OCI-LY1 (cell line): Measurements from ENCODE around the gene PHF24.
"Not testable (repeated sequence)": the region's sequence is repeated elsewhere in the genome, so short reads cannot be mapped to it uniquely, and the experiment has no call there.

Experiments
- H2AFZ ChIP-seq: fragments of 200-600 bp; sonication (generic), shearing (Covaris generic); 2 replicates; pipeline ENCODE4 v1.6.0; 2014; ENCODE audit warnings: antibody characterized with exemption, mild to moderate bottlenecking, low read length
- H3F3A ChIP-seq: fragments of 200-600 bp; sonication (generic), shearing (Covaris generic); 2 replicates; pipeline ENCODE4 v1.6.0; 2014; ENCODE audit warnings: mild to moderate bottlenecking, antibody characterized with exemption, low read length, moderate library complexity; ENCODE audit not compliant: insufficient read depth
- H3K27ac ChIP-seq: fragments of 200-600 bp; sonication (generic); 2 replicates; pipeline ENCODE4 v1.5.1; 2014; ENCODE audit warnings: low read length, mixed run types, mild to moderate bottlenecking, low read depth; ENCODE audit not compliant: poor library complexity, severe bottlenecking
- H3K27me3 ChIP-seq: fragments of 200-600 bp; sonication (generic); 2 replicates; pipeline ENCODE4 v1.6.0; 2014; ENCODE audit warnings: antibody characterized with exemption, mild to moderate bottlenecking, low read length, moderate library complexity; ENCODE audit not compliant: insufficient read depth
- H3K36me3 ChIP-seq: fragments of 200-600 bp; sonication (generic); 2 replicates; pipeline ENCODE4 v1.6.1; 2014; ENCODE audit warnings: mild to moderate bottlenecking, antibody characterized with exemption, low read length, moderate library complexity, mixed read lengths; ENCODE audit not compliant: insufficient read depth
- H3K4me1 ChIP-seq: fragments of 200-600 bp; sonication (generic); 2 replicates; pipeline ENCODE4 v1.5.1; 2014; ENCODE audit warnings: mild to moderate bottlenecking, low read length, moderate library complexity; ENCODE audit not compliant: insufficient read depth, severe bottlenecking
- H3K4me2 ChIP-seq: fragments of 200-600 bp; sonication (generic), shearing (Covaris generic); 2 replicates; pipeline ENCODE4 v1.6.1; 2014; ENCODE audit warnings: low read length
- H3K4me3 ChIP-seq: fragments of 200-600 bp; sonication (generic); 2 replicates; pipeline ENCODE4 v1.5.1; 2014; ENCODE audit warnings: low read length, low read depth, mild to moderate bottlenecking, mixed read lengths; ENCODE audit not compliant: poor library complexity, severe bottlenecking
- H3K79me2 ChIP-seq: fragments of 200-600 bp; shearing (Covaris generic); 2 replicates; pipeline ENCODE4 v1.6.1; 2016; ENCODE audit warnings: mixed run types, low read length, mixed read lengths; ENCODE audit not compliant: insufficient read depth
- H3K9ac ChIP-seq: fragments of 200-600 bp; sonication (generic), shearing (Covaris generic); 2 replicates; pipeline ENCODE4 v1.6.1; 2014; ENCODE audit warnings: mild to moderate bottlenecking, low read length, mixed read lengths
- H3K9me2 ChIP-seq: fragments of 200-600 bp; sonication (generic), shearing (Covaris generic); 2 replicates; pipeline ENCODE4 v1.6.1; 2014; ENCODE audit warnings: low read depth, mild to moderate bottlenecking, low read length, mixed read lengths
- H3K9me3 ChIP-seq: fragments of 200-600 bp; shearing (Covaris generic); 2 replicates; pipeline ENCODE4 v1.6.1; 2014; ENCODE audit warnings: low read length, mixed read lengths
- H4K20me1 ChIP-seq: fragments of 200-600 bp; sonication (generic), shearing (Covaris generic); 2 replicates; pipeline ENCODE4 v1.6.0; 2016; ENCODE audit warnings: mild to moderate bottlenecking, low read length; ENCODE audit not compliant: insufficient read depth
- EZH2 ChIP-seq: fragments of 200-600 bp; sonication (generic), shearing (Covaris generic); IDR thresholded peaks from 2 replicates; pipeline ENCODE4 v1.8.0; 2017; ENCODE audit warnings: borderline replicate concordance, mixed run types, mild to moderate bottlenecking, antibody characterized with exemption, low read length, moderate library complexity, mixed read lengths
- TF ChIP-seq, protein P1 (sequence below): fragments of 200-600 bp; sonication (generic), shearing (Covaris generic); IDR thresholded peaks from 2 replicates; pipeline ENCODE4 v1.5.1; 2017; ENCODE audit warnings: mild to moderate bottlenecking, antibody characterized with exemption, low read length, moderate library complexity, mixed read lengths

The PHF24 gene

DNA sequence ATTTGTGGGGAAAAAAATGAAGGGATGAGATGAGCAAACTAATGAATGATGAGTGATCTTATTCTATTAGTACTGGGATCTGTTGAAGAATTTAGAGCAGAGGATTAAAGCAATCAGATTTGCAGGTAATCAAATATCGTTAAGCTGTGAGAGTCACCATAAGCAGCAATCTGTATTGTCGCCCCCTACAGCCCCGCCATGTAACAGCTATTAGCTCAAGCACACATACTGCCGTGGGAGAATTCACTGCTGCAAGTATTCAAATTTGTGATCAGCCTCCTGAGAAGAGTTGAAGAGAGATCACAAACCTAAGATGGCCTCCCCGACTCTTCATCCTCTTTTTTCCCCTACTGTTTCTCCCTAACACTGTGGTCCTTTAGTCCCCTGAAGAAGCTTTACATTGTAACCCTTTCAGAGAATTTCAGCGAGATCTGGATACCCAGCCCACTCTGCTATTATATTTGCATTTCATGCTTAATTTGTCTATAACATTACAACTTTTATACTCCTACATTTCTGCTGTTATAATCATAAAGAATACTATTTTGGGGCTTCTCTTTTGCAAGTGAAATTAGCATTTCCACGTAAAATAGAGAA lies 28.5 kb upstream of the PHF24 start:
- Histone ChIP-seq H3K27ac (no peak overlapping the region), H3K4me2 (no peak overlapping the region), H3K9me3 (0 out of 2 replicates have a peak, but pooled peaks cover 3% of the 10 kb centered on the region), H2AFZ (no peak overlapping the region), H3K4me3 (no peak overlapping the region), H3K79me2 (no peaks in the 10 kb centered on the region), H3K9me2 (no peaks in the 10 kb centered on the region), H3K27me3 (no peaks in the 10 kb centered on the region), H3K36me3 (no peaks in the 10 kb centered on the region), H3F3A (no peaks in the 10 kb centered on the region), H3K9ac (no peak overlapping the region), H4K20me1 (no peaks in the 10 kb centered on the region), H3K4me1 (no peaks in the 10 kb centered on the region)
- no peak for TF ChIP-seq EZH2
- TF ChIP-seq, protein P1, sequence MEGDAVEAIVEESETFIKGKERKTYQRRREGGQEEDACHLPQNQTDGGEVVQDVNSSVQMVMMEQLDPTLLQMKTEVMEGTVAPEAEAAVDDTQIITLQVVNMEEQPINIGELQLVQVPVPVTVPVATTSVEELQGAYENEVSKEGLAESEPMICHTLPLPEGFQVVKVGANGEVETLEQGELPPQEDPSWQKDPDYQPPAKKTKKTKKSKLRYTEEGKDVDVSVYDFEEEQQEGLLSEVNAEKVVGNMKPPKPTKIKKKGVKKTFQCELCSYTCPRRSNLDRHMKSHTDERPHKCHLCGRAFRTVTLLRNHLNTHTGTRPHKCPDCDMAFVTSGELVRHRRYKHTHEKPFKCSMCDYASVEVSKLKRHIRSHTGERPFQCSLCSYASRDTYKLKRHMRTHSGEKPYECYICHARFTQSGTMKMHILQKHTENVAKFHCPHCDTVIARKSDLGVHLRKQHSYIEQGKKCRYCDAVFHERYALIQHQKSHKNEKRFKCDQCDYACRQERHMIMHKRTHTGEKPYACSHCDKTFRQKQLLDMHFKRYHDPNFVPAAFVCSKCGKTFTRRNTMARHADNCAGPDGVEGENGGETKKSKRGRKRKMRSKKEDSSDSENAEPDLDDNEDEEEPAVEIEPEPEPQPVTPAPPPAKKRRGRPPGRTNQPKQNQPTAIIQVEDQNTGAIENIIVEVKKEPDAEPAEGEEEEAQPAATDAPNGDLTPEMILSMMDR = peak; percentile 78

DNA sequence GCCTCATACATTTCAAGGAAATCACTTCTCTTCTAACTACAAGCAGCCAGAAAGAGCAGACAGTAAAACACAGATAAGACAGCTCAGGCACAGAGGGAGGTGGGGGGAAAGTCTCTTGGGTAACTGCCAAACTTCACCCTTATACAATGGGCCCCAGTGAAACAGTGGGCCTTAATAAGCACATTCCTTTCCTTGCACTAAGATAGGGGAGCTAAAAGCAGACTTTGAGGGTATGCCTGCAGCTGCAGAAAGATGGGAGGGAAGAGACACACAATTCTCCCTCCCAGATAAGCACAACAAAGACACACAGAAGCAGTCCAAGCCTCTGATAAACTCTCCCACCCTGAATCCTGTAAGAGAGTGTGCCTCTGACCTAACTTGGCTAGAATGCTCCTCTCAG lies 18.1 kb upstream of the PHF24 start:
- H3K27me3 ChIP-seq, H2AFZ ChIP-seq, H3K9me3 ChIP-seq, H3K36me3 ChIP-seq, H3K4me1 ChIP-seq, H3F3A ChIP-seq, H3K9ac ChIP-seq, H3K9me2 ChIP-seq, H3K4me2 ChIP-seq, H3K27ac ChIP-seq, H3K4me3 ChIP-seq, H3K79me2 ChIP-seq, H4K20me1 ChIP-seq: not testable (repeated sequence)

DNA sequence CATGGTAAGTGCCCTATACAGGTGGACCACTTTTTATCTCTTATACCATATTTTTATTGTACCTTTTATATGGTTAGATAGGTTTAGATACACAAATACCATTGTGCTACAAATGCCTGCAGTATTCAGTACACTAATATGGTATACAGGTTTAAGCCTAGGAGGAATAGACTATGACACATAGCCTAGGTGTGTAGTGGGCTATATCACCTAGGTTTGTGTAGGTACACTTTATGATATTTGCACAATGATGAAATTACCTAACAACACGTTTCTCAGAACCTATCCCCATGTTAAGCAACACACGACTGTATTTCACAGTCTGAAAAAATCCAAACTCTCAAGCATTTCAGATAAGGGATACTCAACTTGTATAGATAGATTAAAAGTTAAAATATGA lies 9.6 kb upstream of the PHF24 start:
- Histone ChIP-seq H3K4me1 (no peaks in the 10 kb centered on the region), H3K9ac (no peak overlapping the region), H3K4me2 (no peak overlapping the region), H3K79me2 (no peaks in the 10 kb centered on the region), H3F3A (no peaks in the 10 kb centered on the region), H3K27ac (no peak overlapping the region), H3K27me3 (no peaks in the 10 kb centered on the region), H4K20me1 (no peaks in the 10 kb centered on the region), H3K9me3 (no peaks in the 10 kb centered on the region), H2AFZ (no peak overlapping the region), H3K9me2 (no peaks in the 10 kb centered on the region), H3K4me3 (no peak overlapping the region), H3K36me3 (no peaks in the 10 kb centered on the region)
- no peak for TF ChIP-seq EZH2
- TF ChIP-seq, protein P1 = no peak

DNA sequence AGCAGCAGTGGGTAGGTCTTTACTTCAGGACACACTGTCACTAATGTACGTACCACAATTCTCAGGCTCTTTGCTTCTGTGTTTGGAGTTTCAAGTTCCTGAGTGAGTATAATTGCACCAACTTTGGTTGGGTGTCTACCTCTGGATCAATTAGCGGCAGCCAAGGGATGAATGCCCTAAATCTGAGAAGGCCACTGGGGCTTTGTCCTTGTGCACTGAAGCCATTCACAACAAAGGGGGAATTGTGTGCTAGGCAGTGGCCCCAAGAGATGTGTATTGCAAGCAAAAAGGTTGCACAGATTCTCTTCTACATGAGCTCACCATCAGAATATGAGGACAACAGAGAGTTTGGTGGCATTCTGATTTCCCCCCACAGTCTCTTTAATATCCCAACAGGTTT lies 3.9 kb upstream of the PHF24 start:
- H3K27me3 ChIP-seq = no peaks in the 10 kb centered on the region

DNA sequence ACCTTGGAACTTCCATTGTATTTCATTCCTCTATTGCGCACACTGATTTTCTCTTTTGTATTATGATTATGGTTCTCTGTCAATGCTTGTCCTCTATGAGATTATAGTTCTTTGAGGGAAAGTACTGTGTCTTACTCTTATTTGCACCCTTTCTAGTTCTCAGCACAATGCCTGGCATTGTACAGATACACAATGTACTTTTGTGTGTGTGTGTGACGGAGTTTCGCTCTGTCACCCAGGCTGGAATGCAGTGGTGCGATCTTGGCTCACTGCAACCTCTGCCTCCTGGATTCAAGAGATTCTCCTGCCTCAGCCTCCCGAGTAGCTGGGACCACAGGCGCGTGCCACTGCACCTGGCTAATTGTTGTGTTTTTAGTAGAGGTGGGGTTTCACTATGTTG lies 2.0 kb upstream of the PHF24 start:
- H3K9me3 ChIP-seq, H3K4me3 ChIP-seq, H3K36me3 ChIP-seq, H2AFZ ChIP-seq, H3K9me2 ChIP-seq, H3K79me2 ChIP-seq, H4K20me1 ChIP-seq, H3K27me3 ChIP-seq, H3K9ac ChIP-seq, H3F3A ChIP-seq, H3K27ac ChIP-seq, H3K4me1 ChIP-seq, H3K4me2 ChIP-seq: not testable (repeated sequence)

More for the DNA sequence above, 3.9 kb upstream of the PHF24 start:
- Histone ChIP-seq H3K27ac (no peak overlapping the region), H3K79me2 (no peaks in the 10 kb centered on the region), H3K4me1 (no peaks in the 10 kb centered on the region), H3K4me2 (no peak overlapping the region), H3K4me3 (no peak overlapping the region), H3K36me3 (no peaks in the 10 kb centered on the region), H3K9ac (no peak overlapping the region), H4K20me1 (no peaks in the 10 kb centered on the region), H2AFZ (no peak overlapping the region), H3F3A (no peaks in the 10 kb centered on the region), H3K9me2 (no peaks in the 10 kb centered on the region), H3K9me3 (no peaks in the 10 kb centered on the region)
- TF ChIP-seq EZH2 = no peak
- TF ChIP-seq, protein P1 = no peak
